ENCODE results near the gene LPCAT4.

The LPCAT4 gene

DNA sequence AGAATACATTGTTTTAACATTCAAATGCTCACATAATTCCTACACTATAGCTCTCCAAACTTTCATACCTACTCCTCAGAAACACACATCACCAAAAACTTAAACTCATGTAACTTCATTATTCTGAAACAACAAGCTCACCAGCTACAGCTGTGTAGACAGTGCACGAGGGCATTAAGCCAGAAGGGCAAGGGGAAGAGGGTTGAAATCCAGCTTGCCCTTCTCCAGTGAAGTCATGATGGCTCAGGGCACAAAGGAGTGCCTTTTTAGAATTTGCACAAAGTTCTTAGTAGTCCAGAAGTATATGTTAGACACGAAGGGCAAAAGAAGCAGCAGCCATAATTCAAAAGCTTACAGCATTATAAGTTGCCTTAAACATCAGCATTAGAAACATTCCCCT, 38.0 kb downstream of the LPCAT4 start:
- Histone ChIP-seq H4K20me1 (ENCODE audit: insufficient read depth, low read length) (no peaks in the 10 kb centered on the region), H3K36me3 (ENCODE audit: insufficient read depth, low read length) (no peaks in the 10 kb centered on the region), H3K4me1 (ENCODE audit: insufficient read depth, low read length) (peaks cover 8% of the 10 kb centered on the region), H3K9me3 (ENCODE audit: insufficient read depth, low read length, severe bottlenecking) (no peaks in the 10 kb centered on the region), H3K9ac (ENCODE audit: low read depth, low read length) (no peak overlapping the region), H3K27me3 (ENCODE audit: insufficient read depth, low read length, poor library complexity) (no peaks in the 10 kb centered on the region), H3K4me3 (ENCODE audit: low read depth in 1 of 2, low read length in 2 of 2) (no peak overlapping the region), H2AFZ (ENCODE audit: low read depth, low read length) (no peak overlapping the region), H3K4me2 (ENCODE audit: insufficient read depth, low read length) (no peak overlapping the region), H3K27ac (ENCODE audit: low read length) (no peak overlapping the region), H3K79me2 (ENCODE audit: insufficient read depth, low read length) (peaks cover 4% of the 10 kb centered on the region; the same call in 1 of the 2 replicates)
- ATAC-seq (ENCODE audit: insufficient read depth, low read depth) (no peak), DNase-seq (no peak)
- no peak for TF ChIP-seq EZH2 (IDR thresholded peaks at IDR 0.05; ENCODE audit: borderline replicate concordance, low read depth, low read length, severe bottlenecking)
- TF ChIP-seq, protein P1, sequence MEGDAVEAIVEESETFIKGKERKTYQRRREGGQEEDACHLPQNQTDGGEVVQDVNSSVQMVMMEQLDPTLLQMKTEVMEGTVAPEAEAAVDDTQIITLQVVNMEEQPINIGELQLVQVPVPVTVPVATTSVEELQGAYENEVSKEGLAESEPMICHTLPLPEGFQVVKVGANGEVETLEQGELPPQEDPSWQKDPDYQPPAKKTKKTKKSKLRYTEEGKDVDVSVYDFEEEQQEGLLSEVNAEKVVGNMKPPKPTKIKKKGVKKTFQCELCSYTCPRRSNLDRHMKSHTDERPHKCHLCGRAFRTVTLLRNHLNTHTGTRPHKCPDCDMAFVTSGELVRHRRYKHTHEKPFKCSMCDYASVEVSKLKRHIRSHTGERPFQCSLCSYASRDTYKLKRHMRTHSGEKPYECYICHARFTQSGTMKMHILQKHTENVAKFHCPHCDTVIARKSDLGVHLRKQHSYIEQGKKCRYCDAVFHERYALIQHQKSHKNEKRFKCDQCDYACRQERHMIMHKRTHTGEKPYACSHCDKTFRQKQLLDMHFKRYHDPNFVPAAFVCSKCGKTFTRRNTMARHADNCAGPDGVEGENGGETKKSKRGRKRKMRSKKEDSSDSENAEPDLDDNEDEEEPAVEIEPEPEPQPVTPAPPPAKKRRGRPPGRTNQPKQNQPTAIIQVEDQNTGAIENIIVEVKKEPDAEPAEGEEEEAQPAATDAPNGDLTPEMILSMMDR (IDR thresholded peaks at IDR 0.05; ENCODE audit: borderline replicate concordance, extremely low read depth, low read length, poor library complexity, severe bottlenecking) = no peak

DNA sequence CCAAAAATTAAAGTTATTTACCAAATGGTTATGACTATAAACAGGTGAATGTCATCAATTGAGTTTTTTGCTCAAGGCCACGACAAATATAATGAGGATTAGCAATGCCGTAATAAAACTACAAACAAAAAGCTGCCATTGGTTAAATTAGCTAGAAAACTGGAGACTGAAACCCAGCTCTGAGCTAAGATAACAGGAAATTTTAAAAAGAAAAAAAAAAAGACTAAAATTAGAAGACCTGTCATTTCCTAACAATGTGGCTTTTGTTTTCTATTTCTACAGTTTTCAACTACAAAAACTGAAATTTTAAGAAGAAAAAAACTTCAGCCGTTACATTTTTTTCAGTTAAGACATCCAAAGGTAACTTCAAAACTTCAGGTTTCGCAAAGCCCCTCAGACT, 39.1 kb downstream of the LPCAT4 start:
- Histone ChIP-seq H2AFZ (ENCODE audit: low read depth, low read length) (no peak overlapping the region), H3K4me3 (ENCODE audit: low read depth in 1 of 2, low read length in 2 of 2) (no peak overlapping the region), H3K4me1 (ENCODE audit: insufficient read depth, low read length) (0 out of 2 replicates have a peak, but pooled peaks cover 5% of the 10 kb centered on the region), H4K20me1 (ENCODE audit: insufficient read depth, low read length) (no peaks in the 10 kb centered on the region), H3K27ac (ENCODE audit: low read length) (no peak overlapping the region), H3K79me2 (ENCODE audit: insufficient read depth, low read length) (no peaks in the 10 kb centered on the region), H3K9ac (ENCODE audit: low read depth, low read length) (no peak overlapping the region), H3K4me2 (ENCODE audit: insufficient read depth, low read length) (no peak overlapping the region), H3K36me3 (ENCODE audit: insufficient read depth, low read length) (no peaks in the 10 kb centered on the region), H3K27me3 (ENCODE audit: insufficient read depth, low read length, poor library complexity) (no peaks in the 10 kb centered on the region), H3K9me3 (ENCODE audit: insufficient read depth, low read length, severe bottlenecking) (no peaks in the 10 kb centered on the region)
- no peak for DNase-seq
- TF ChIP-seq, protein P1 (IDR thresholded peaks at IDR 0.05; ENCODE audit: borderline replicate concordance, extremely low read depth, low read length, poor library complexity, severe bottlenecking) = no peak
- TF ChIP-seq EZH2 (IDR thresholded peaks at IDR 0.05; ENCODE audit: borderline replicate concordance, low read depth, low read length, severe bottlenecking) = no peak
- ATAC-seq (ENCODE audit: insufficient read depth, low read depth) = no peak

DNA sequence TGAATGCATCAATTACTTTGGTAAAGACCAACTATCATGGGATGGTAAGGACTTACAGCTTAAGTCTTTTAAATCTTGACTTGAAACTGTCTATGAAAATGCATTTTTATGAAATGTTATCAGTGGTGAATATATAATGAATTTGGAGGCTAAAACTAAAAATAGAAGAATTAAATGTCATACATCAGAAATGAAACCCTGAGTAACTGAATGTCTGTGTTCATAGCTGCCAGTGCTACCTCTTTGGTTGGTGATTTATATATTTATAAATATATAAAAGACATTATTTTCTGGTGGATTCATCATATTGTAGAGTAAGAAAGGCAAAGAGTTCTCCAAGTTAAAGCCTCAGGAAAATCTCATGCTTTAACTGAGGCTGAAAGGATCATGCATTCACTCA, 41.6 kb downstream of the LPCAT4 start:
- no peaks in the 10 kb centered on the region for H3K79me2 ChIP-seq (ENCODE audit: insufficient read depth, low read length)
- ATAC-seq (ENCODE audit: insufficient read depth, low read depth) (no peak), DNase-seq (no peak)
- H3K27me3 ChIP-seq (ENCODE audit: insufficient read depth, low read length, poor library complexity) = no peaks in the 10 kb centered on the region
- no peaks in the 10 kb centered on the region for H3K9me3 ChIP-seq (ENCODE audit: insufficient read depth, low read length, severe bottlenecking)
- H4K20me1 ChIP-seq (ENCODE audit: insufficient read depth, low read length) = no peaks in the 10 kb centered on the region
- H3K4me3 ChIP-seq (ENCODE audit: low read depth in 1 of 2, low read length in 2 of 2) = no peak overlapping the region
- H3K4me1 ChIP-seq (ENCODE audit: insufficient read depth, low read length) = no peaks in the 10 kb centered on the region
- H3K27ac ChIP-seq (ENCODE audit: low read length) = no peak overlapping the region
- no peak for TF ChIP-seq EZH2 (IDR thresholded peaks at IDR 0.05; ENCODE audit: borderline replicate concordance, low read depth, low read length, severe bottlenecking)
- no peak overlapping the region for H3K4me2 ChIP-seq (ENCODE audit: insufficient read depth, low read length)
- H2AFZ ChIP-seq (ENCODE audit: low read depth, low read length) = no peak overlapping the region
- no peak overlapping the region for H3K9ac ChIP-seq (ENCODE audit: low read depth, low read length)
- no peaks in the 10 kb centered on the region for H3K36me3 ChIP-seq (ENCODE audit: insufficient read depth, low read length)

DNA sequence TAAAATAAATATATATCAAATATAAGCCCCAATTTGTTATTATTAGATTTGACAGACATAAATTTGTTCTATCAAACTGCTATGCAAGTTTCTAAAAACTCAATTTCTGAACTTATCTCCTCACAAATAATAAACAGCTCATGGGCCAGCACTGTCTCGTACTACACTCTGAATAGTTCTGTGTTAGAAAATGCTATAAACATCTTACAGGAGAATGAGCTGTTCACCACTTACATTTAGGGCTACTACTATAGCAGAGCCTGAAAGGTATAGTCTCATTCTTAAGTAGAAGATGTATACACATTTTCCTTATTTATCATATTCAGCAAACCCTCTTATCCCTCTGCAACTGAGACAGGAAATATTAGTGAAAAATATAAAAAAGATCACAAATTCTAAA, 42.1 kb downstream of the LPCAT4 start:
- no peak overlapping the region for H3K4me3 ChIP-seq (ENCODE audit: low read depth in 1 of 2, low read length in 2 of 2)
- H3K9me3 ChIP-seq (ENCODE audit: insufficient read depth, low read length, severe bottlenecking) = no peaks in the 10 kb centered on the region
- H3K9ac ChIP-seq (ENCODE audit: low read depth, low read length) = no peak overlapping the region
- H3K27ac ChIP-seq (ENCODE audit: low read length) = no peak overlapping the region
- H3K36me3 ChIP-seq (ENCODE audit: insufficient read depth, low read length) = no peaks in the 10 kb centered on the region
- no peak overlapping the region for H3K4me2 ChIP-seq (ENCODE audit: insufficient read depth, low read length)
- no peaks in the 10 kb centered on the region for H3K4me1 ChIP-seq (ENCODE audit: insufficient read depth, low read length)
- H3K79me2 ChIP-seq (ENCODE audit: insufficient read depth, low read length) = no peaks in the 10 kb centered on the region
- no peaks in the 10 kb centered on the region for H4K20me1 ChIP-seq (ENCODE audit: insufficient read depth, low read length)
- no peak for TF ChIP-seq EZH2 (IDR thresholded peaks at IDR 0.05; ENCODE audit: borderline replicate concordance, low read depth, low read length, severe bottlenecking)
- TF ChIP-seq, protein P1 (IDR thresholded peaks at IDR 0.05; ENCODE audit: borderline replicate concordance, extremely low read depth, low read length, poor library complexity, severe bottlenecking) = no peak
- ATAC-seq (ENCODE audit: insufficient read depth, low read depth) (no peak), DNase-seq (no peak)
- no peaks in the 10 kb centered on the region for H3K27me3 ChIP-seq (ENCODE audit: insufficient read depth, low read length, poor library complexity)
- no peak overlapping the region for H2AFZ ChIP-seq (ENCODE audit: low read depth, low read length)
